HepG2 (cell line): ENCODE measurements around the gene SMIM20.

Source experiments
- FOXJ3 ChIP-seq: sonication (generic); formaldehyde crosslinking; IDR thresholded peaks from 2 replicates; pipeline ENCODE4 v1.4.0; 2020; ENCODE audit warnings: missing genetic modification reagents, mild to moderate bottlenecking, borderline replicate concordance
- GABPA ChIP-seq, 2 experiments: IDR thresholded peaks; 2 replicates each; pipeline ENCODE4 v1.6.1; 2011 to 2016; ENCODE audit warnings: low read depth in 2 of 2, low read length in 1 of 2, missing biosample characterization in 1 of 2, missing genetic modification characterization in 1 of 2
- HDAC2 ChIP-seq: sonication (generic); formaldehyde crosslinking; IDR thresholded peaks from 2 replicates; pipeline ENCODE4 v1.4.0; 2020; ENCODE audit warnings: missing genetic modification reagents
- ZBTB21 ChIP-seq: sonication (generic); formaldehyde crosslinking; IDR thresholded peaks from 2 replicates; pipeline ENCODE4 v1.4.0; 2020; ENCODE audit warnings: missing genetic modification reagents
- ZNF7 ChIP-seq: IDR thresholded peaks from 2 replicates; pipeline ENCODE4 v1.6.1; 2016; ENCODE audit warnings: missing biosample characterization, missing genetic modification reagents

GRCh38 chr4:25867781-25868294, 46.2 kb upstream of the SMIM20 start:
- no peak for TF ChIP-seq HDAC2
- TF ChIP-seq GABPA (IDR thresholded peaks at IDR 0.05; ENCODE audit: low read depth, low read length), result no peak
- no peak for TF ChIP-seq GABPA (CRISPR knock-in tag; IDR thresholded peaks at IDR 0.05; ENCODE audit: low read depth)
- no peak for TF ChIP-seq ZBTB21 (CRISPR knock-in tag)
- no peak for TF ChIP-seq ZNF7 (CRISPR knock-in tag)
- TF ChIP-seq FOXJ3 (CRISPR knock-in tag), result no peak
